ENCODE measurements around the gene MMS22L.

- TF ChIP-seq EP300 (conservative IDR thresholded peaks at IDR 0.05; ENCODE audit: poor library complexity, severe bottlenecking): no peak
- TF ChIP-seq, protein P1, sequence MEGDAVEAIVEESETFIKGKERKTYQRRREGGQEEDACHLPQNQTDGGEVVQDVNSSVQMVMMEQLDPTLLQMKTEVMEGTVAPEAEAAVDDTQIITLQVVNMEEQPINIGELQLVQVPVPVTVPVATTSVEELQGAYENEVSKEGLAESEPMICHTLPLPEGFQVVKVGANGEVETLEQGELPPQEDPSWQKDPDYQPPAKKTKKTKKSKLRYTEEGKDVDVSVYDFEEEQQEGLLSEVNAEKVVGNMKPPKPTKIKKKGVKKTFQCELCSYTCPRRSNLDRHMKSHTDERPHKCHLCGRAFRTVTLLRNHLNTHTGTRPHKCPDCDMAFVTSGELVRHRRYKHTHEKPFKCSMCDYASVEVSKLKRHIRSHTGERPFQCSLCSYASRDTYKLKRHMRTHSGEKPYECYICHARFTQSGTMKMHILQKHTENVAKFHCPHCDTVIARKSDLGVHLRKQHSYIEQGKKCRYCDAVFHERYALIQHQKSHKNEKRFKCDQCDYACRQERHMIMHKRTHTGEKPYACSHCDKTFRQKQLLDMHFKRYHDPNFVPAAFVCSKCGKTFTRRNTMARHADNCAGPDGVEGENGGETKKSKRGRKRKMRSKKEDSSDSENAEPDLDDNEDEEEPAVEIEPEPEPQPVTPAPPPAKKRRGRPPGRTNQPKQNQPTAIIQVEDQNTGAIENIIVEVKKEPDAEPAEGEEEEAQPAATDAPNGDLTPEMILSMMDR (IDR thresholded peaks at IDR 0.05; ENCODE audit: poor library complexity, severe bottlenecking): no peak
Observed at GRCh38 chr6:97109444-97109843, 173.6 kb downstream of the MMS22L start.

All from neural cell (in vitro differentiated cells).